IPS-11a (cell line): Measurements from ENCODE around the gene KAT7.

ENCODE experiments used
- H3K4me3 ChIP-seq: one replicate; pipeline ENCODE4 v1.5.1; 2013; ENCODE audit warnings: low read depth, low read length, control low read depth

Gene KAT7

GRCh38 chr17:49839455-49839854 lies 51.0 kb downstream of the KAT7 start:
- no peak overlapping the region for H3K4me3 ChIP-seq

DNA sequence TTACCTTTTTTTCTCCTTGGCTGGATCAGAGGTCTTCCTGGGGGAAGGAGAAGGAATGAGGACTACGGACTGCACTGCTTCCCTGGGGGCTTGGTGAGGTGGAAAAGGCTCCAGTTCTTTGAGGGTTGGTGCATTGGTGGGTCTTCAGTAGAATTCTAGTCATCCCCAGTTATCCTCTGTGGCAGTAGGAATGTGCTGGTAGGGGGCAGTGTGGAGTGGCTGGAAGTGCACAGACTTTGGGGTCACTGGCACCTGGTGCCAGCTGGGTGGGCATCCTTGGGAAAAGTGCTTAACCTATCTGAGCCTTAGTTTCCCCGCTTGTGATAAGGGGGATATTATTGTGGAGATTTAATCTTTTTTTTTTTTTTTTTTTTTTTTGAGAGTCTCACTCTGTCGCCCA lies 53.1 kb downstream of the KAT7 start:
- no peak overlapping the region for H3K4me3 ChIP-seq

DNA sequence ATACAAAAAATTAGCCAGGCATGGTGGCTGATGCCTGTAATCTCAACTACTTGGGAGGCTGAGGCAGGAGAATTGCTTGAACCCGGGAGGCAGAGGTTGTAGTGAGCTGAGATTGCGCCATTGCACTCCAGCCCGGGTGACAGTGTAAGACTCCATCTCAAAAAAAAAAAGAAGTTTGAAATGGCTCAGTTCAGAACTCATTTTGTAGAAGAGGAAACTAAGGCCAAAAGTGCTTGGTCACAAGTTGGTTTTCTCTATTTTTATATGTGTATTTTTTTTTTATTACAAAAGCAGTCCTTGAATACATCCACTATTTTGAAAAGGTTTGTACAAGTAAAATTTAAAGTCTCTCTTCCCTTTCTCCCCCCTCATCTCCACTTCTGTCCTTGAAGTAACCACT lies 53.9 kb downstream of the KAT7 start:
- H3K4me3 ChIP-seq, result no peak overlapping the region

DNA sequence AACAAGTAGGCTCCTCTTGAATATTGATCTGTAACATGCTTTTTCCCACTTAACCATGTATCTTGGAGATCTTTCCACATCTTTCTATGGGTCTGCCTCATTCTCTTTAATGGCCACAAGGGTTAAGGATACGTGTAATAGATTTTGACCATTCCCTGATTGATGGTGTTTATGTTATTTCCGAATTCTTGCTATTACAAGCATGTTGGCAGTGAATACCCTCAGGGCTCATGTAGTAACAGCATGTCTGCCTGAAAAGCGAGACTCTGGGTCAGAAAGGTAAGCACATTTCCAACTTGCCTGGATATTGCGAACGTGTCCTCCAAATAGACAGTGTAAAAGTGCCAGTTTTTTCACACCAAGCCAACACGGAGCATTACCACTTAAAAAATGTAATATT lies 54.4 kb downstream of the KAT7 start:
- H3K4me3 ChIP-seq, result no peak overlapping the region

- H3K4me3 ChIP-seq, result no peak overlapping the region
Measured at GRCh38 chr17:49843774-49844350, 55.4 kb downstream of the KAT7 start.

GRCh38 chr17:49845321-49845720 lies 56.8 kb downstream of the KAT7 start:
- no peak overlapping the region for H3K4me3 ChIP-seq

DNA sequence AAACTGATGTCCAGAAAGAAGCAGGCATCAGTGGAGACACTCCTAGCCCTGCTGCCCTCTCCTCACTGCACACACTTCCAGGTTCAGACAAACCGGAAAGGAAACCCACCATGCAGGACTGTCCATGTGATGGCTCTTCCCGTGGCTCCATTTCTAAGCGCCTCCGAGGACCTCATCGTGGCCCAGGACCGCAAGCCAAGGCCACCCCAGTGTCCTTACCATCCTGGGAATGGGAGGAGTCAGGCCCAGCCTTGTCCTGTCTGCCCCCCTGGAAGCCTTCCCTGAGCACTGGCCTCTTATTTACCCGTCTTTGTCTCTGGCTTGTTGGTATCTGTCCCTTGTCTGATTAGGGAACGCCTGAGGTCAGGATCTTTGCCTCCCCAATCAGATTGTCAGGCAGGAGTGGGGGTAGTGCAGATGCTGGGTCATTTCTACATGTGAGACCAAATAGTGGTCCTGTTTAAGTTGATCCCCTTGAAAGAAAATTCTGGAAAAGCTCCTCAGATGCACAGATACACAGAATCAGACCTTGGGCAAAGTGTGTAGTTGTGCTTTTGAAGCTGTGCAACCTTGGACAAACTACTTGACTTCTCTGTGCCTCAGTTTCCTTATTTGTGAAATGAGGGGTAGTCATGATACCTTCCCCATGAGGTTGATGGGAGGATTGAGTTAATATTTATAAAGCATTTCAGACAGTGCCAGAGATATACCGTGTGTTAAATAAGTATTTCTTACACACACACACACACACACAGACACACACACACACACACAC lies 58.6 kb downstream of the KAT7 start:
- H3K4me3 ChIP-seq, result no peak overlapping the region

DNA sequence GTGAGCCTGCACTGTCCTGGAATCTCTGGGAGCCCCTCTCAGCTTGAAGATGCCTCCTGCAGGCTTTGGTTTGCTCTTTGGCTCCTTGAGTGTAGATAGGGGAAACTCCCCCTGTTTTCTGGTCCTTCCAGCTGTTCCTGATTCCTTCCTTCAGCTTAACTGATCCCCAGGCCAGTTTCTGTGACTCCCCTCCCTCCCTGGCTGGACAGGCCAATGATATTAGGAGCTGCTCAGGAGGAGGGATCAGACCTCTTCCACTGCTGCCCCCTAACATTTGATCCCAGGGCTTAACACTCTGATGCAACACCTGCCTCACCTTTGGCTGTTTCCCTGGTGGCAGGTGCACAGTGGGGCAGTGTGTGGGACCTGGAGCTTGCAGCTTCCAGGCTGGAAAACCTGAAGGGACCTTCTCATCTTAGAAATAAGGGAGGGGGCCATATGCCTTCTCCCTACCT lies 59.6 kb downstream of the KAT7 start, which contains the start of gene TAC4:
TSS of gene TAC4 (minus strand) at position 51 of the 455 bp plus-strand sequence. CDS start 52 bp downstream, outside the sequence.
- H3K4me3 ChIP-seq, result no peak within 1 kb of the TSS

GRCh38 chr17:49848739-49849138 lies 60.3 kb downstream of the KAT7 start:
- no peak overlapping the region for H3K4me3 ChIP-seq

- no peak overlapping the region for H3K4me3 ChIP-seq
Measured at GRCh38 chr17:49850218-49850610, 61.7 kb downstream of the KAT7 start.

GRCh38 chr17:49850772-49851386 lies 62.4 kb downstream of the KAT7 start:
- H3K4me3 ChIP-seq, result peak overlapping the region; percentile 40

- peak overlapping the region; percentile 40 for H3K4me3 ChIP-seq
Measured at GRCh38 chr17:49851387-49852291, 63.2 kb downstream of the KAT7 start.

DNA sequence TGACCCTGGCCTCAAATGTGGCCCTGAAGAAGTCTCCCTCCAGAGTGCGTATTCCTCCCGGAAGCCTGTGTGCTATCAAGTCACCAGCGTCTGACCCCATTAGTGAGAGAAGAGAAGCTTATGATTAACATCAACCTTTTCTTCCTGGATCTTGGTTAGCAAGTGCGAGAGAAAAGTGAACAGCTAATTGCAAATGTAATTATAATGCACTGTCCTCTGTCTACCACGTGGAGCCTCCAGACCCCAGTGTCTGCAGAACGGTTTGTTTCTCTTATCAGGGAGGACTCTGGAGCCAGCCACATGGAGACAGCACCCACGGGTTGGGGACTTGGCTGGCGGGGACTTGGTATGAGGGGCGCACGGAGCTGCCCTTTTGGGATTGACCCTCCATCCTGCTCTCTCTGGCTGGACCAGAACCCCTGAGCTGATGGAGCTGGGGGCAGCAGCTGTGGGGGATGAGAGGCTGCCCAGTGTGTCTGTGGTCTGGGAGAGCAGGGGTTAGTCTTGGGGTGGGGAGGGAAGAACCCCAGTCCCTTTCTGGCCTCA lies 65.1 kb downstream of the KAT7 start:
- no peak overlapping the region for H3K4me3 ChIP-seq

GRCh38 chr17:49854126-49854525 lies 65.6 kb downstream of the KAT7 start:
- no peak overlapping the region for H3K4me3 ChIP-seq

DNA sequence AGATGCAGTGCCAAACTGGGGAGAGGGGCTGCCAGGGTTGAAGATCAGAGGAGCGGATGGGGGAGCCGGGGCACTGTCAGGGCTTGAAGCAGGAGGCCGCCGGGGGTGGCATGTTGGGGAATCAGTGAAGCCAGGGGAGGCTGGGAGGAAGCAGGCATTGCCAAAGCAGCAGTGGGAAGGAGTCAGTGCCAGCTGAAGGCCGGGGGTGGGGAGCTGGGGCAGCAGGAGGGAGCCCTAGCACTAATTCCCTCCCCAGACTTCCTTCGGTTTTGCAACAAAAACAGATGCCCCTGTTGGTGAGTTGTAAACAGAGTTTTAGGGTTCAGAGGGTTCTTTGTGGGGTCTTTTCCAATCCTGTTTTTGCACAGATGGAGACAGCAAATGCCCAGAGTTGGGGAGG lies 70.3 kb downstream of the KAT7 start:
- no peak overlapping the region for H3K4me3 ChIP-seq

DNA sequence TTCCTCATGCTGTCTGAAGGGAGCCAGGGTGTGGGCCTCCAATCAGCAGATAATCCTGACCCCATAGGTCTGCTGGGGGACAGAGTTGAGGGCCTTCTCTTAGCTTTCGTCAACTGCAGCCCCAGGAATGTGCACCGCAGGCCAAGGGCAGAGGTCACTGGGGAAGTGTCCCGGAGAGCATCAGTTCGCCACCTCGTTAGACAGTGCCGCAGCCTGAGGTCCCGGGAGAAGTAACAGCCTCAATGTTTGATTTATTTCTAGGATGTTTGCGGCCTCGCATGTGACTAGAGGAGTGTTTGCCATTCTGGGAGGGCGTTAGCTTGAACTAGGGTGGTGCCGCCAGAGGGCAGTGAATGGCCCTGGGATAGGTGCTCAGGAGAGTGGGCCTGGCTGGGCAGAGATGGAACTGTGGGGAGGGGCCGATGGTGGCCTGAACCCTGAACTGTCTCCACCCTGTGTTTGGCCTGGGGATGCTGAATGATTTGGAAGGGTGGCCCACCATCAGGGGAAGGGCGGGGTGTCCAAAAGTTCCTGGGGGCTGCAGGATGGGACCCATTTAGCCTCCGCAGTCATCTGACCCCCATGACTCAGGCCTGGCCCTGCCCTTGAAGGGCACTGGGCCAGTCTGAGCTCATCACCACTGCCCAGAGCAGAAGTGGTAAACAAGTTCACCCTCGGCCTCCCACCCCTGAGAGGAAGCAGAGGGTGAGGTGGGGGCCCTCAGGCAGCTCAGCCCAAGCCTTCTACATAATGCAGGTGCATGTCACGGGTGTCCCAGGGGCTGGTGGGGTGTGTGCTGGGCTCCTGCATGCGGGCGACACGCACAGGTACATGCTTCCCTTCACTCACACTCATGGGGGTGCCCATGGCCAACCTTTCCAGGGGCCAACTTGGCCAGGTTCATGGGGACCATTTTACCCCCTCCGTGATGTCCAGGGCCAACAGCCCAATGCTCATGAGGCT lies 71.8 kb downstream of the KAT7 start:
- no peak overlapping the region for H3K4me3 ChIP-seq

GRCh38 chr17:49861150-49861884 lies 72.8 kb downstream of the KAT7 start:
- H3K4me3 ChIP-seq, result no peak overlapping the region

- no peak overlapping the region for H3K4me3 ChIP-seq
Measured at GRCh38 chr17:49862781-49863331, 74.4 kb downstream of the KAT7 start.

- no peak overlapping the region for H3K4me3 ChIP-seq
Measured at GRCh38 chr17:49866019-49866380, 77.5 kb downstream of the KAT7 start.
